Right lobe of liver (tissue), 6 donors: ENCODE data around the gene IFI16. TPM values are rescaled to one million over a fixed set of nuclear protein-coding genes. Genes with fewer than 3 reads are reported as not detected.
A peak's percentile ranks its signal among the peaks of the same experiment; 100 is the strongest.

Source experiments
- ATAC-seq, 4 donors: fragments of 200-7000 bp; cut with Tn5 transposase; one replicate each; pipeline ENCODE4 v1.9.1; 2020; ENCODE audit warnings: mild to moderate bottlenecking in 4 of 4, moderate library complexity in 4 of 4
- DNase-seq, 3 donors: peaks; one replicate each; pipeline ENCODE4 v3.0.0-alpha.2; 2020
- H3K27ac ChIP-seq, 3 donors: fragments of 200-600 bp; one replicate each; pipeline ENCODE4 v1.8.0; 2022
- H3K27me3 ChIP-seq, 2 donors: fragments of 200-600 bp; one replicate each; pipeline ENCODE4 v1.8.0; 2022
- H3K36me3 ChIP-seq, 4 donors: fragments of 200-600 bp; sonication (generic) in 1 of 4; one replicate each; pipeline versions ENCODE4 v1.5.1 to v1.8.0; 2017 to 2022; ENCODE audit warnings: control low read depth in 1 of 4
- H3K4me1 ChIP-seq, 4 donors: fragments of 200-600 bp; sonication (generic) in 1 of 4; one replicate each; pipeline versions ENCODE4 v1.5.1 to v1.8.0; 2017 to 2022; ENCODE audit warnings: control low read depth in 1 of 4
- H3K4me3 ChIP-seq, 3 donors: fragments of 200-600 bp; one replicate each; pipeline ENCODE4 v1.8.0; 2022
- H3K9me3 ChIP-seq, 4 donors: fragments of 200-600 bp; sonication (generic) in 1 of 4; one replicate each; pipeline versions ENCODE4 v1.5.1 to v1.8.0; 2017 to 2022; ENCODE audit warnings: control low read depth in 1 of 4
- POLR2A ChIP-seq: fragments of 450-650 bp; IDR thresholded peaks from one replicate; pipeline ENCODE4 v1.6.1; 2017; ENCODE audit warnings: antibody characterized with exemption, mild to moderate bottlenecking
- WGBS: methylation state at CpG from one replicate; pipeline ENCODE4 v1.1.6; 2018; ENCODE audit warnings: low coverage, low lambda C conversion rate; ENCODE audit not compliant: insufficient coverage; ENCODE audit errors: missing lambda C conversion rate; 5-methylcytosine and 5-hydroxymethylcytosine counted together
- intact Hi-C, 2 donors: fragments of 100-400 bp; cut with DNase I; formaldehyde crosslinking; loops; one replicate each; pipeline versions ENCODE4 v1.11.2 to v1.14.1; 2022
- total RNA-seq, 6 experiments: library from RNA; depleted of rRNA in 2 of 6; stranded (reverse); fragments of >200 nt in 2 of 6; fragmentation: NEBNext Ultra II Directional in 3 of 6; extraction: Animal tissue kit (Norgen Biotek cat#: 25700) in 3 of 6; gene quantifications; one replicate each; pipeline versions ENCODE4 v1.1.0 to v1.2.4, GENCODE V29; 2016 to 2023
- TF ChIP-seq, protein P1 (sequence below), 4 donors: fragments of 200-600 bp in 3 of 4; fragments of 450-650 bp in 1 of 4; IDR thresholded peaks; one replicate each; pipeline versions ENCODE4 v1.5.1 to v1.8.0; 2016 to 2022; ENCODE audit warnings: antibody characterized with exemption in 4 of 4, mild to moderate bottlenecking in 2 of 4
- donor health status: DM: no; HTN: yes; CAD: no.
- donor health status: DM: no; HTN: no; CAD: no.
- donor health status: DM: no; HTN: no; CAD: no.
- donor health status: DM: no; HTN: yes; CAD: no.
- donor health status: DM: no; HTN: yes; CAD: no.

The IFI16 gene
- total RNA-seq, 6 experiments from 2014 or later, result 3.3 to 20.3 (median 9.1) TPM

DNA sequence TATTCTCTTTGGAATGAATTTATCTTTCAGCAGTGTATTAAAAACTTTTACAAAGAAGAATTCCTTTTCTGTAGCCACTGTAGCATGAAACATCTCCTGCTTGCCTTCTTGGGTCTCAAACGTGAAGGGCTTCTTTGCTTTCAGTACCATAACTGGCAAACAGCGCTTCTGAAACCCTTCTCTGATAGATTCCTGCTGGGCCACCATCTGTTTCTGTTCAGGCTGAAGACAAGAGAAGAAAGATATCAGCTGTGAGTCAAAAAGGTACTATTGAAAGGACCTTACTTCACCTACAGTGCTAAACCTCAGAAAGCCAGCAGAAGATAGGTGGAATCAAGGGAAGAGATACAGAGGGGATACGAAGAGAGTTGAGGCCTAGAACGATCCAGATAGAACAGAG lies 56.4 kb downstream of the IFI16 start:
- no peak overlapping the region for H3K27ac ChIP-seq
- DNase-seq (no peak), ATAC-seq (no peak)
- H3K27me3 ChIP-seq, result no peaks in the 10 kb centered on the region
- H3K4me3 ChIP-seq, result no peak overlapping the region
- WGBS, result 61% methylated on average over 4 of the region's 4 CpGs
- H3K36me3 ChIP-seq, result no peaks in the 10 kb centered on the region
- no peaks in the 10 kb centered on the region for H3K9me3 ChIP-seq
- intact Hi-C loops, result no loop called here
- H3K4me1 ChIP-seq, result no peaks in the 10 kb centered on the region
- TF ChIP-seq, protein P1, sequence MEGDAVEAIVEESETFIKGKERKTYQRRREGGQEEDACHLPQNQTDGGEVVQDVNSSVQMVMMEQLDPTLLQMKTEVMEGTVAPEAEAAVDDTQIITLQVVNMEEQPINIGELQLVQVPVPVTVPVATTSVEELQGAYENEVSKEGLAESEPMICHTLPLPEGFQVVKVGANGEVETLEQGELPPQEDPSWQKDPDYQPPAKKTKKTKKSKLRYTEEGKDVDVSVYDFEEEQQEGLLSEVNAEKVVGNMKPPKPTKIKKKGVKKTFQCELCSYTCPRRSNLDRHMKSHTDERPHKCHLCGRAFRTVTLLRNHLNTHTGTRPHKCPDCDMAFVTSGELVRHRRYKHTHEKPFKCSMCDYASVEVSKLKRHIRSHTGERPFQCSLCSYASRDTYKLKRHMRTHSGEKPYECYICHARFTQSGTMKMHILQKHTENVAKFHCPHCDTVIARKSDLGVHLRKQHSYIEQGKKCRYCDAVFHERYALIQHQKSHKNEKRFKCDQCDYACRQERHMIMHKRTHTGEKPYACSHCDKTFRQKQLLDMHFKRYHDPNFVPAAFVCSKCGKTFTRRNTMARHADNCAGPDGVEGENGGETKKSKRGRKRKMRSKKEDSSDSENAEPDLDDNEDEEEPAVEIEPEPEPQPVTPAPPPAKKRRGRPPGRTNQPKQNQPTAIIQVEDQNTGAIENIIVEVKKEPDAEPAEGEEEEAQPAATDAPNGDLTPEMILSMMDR (IDR thresholded peaks at IDR 0.05), result no peak
- no peak for TF ChIP-seq POLR2A

DNA sequence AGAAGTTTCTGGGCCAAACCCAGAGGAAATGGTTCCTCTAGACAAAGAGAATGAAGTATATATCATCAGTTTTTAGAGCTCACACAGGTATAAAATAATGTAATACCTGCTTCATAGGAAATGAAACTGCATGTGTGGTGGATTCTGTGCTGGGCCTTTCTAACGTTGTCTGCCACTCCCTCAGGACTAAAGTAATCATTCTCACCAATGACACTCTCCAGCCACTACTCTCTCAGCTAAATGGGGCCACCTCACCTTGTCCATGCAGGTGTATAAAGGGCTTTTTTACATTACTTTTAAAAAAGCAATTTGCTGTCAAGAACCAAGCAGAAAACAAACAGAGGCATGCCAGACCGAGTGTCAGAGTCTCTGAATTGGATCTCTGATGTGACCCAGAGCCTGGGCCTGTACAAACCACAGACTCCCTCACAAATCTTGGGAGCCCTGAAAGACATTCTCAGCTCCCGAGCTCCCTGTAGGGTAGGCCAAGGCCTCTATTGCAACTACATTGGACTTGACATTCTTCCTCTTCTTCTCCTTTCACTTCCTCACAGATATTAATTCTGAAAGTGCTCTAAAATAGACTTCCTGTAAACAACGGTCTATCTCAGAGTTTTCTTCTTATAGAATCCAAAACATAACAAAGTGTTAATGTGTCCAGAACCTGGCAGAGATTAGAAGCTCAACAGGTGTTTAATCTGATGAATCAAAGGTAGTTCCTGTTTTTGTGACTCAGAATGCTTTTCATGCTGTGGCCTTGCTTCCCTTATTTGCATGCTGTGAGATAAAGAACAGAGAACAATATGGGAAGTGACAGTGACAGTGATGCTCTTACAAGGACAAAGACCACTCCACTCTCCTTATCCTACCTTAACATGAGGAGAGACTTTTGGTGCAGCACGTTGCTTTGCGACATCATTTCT lies 58.3 kb downstream of the IFI16 start:
- TF ChIP-seq, protein P1 (IDR thresholded peaks at IDR 0.05), result no peak
- TF ChIP-seq POLR2A, result no peak
- no peaks in the 10 kb centered on the region for H3K36me3 ChIP-seq
- ATAC-seq (peak; percentile 50 to 69 (median 64)), DNase-seq (no peak)
- intact Hi-C loops, result no loop called here
- H3K9me3 ChIP-seq, result no peaks in the 10 kb centered on the region
- no peak overlapping the region for H3K4me3 ChIP-seq
- no peaks in the 10 kb centered on the region for H3K4me1 ChIP-seq
- H3K27me3 ChIP-seq, result no peaks in the 10 kb centered on the region
- peak overlapping the region in 1 of 3 donors; percentile 18 for H3K27ac ChIP-seq
- WGBS, result 33% methylated on average over 5 of the region's 6 CpGs

DNA sequence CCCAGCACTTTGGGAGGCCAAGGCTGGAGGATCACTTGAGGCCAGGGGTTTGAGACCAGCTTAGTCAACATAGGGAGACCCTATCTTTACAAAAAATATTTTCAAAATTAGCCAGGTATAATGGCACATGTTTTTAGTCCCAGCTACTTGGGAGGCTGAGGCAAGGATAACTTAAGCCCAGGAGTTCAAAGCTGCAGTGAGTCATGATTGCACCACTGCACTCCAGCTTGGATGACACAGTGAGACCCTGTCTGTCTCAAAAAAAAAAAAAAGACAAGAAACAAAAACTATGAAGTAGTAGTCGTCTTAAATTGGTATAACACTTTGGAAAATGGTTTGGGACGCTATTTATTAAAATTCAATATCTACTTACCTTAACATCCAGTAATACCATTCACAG lies 59.2 kb downstream of the IFI16 start:
- TF ChIP-seq, protein P1 (IDR thresholded peaks at IDR 0.05), result no peak
- TF ChIP-seq POLR2A, result no peak
- H3K36me3 ChIP-seq, result no peaks in the 10 kb centered on the region
- no peaks in the 10 kb centered on the region for H3K27me3 ChIP-seq
- no peak overlapping the region for H3K27ac ChIP-seq
- no peak for ATAC-seq
- no peak overlapping the region for H3K4me3 ChIP-seq
- intact Hi-C loops, result no loop called here
- 43% methylated on average over 2 of the region's 2 CpGs for WGBS
- no peaks in the 10 kb centered on the region for H3K4me1 ChIP-seq
- H3K9me3 ChIP-seq, result no peaks in the 10 kb centered on the region
- DNase-seq, result no peak

DNA sequence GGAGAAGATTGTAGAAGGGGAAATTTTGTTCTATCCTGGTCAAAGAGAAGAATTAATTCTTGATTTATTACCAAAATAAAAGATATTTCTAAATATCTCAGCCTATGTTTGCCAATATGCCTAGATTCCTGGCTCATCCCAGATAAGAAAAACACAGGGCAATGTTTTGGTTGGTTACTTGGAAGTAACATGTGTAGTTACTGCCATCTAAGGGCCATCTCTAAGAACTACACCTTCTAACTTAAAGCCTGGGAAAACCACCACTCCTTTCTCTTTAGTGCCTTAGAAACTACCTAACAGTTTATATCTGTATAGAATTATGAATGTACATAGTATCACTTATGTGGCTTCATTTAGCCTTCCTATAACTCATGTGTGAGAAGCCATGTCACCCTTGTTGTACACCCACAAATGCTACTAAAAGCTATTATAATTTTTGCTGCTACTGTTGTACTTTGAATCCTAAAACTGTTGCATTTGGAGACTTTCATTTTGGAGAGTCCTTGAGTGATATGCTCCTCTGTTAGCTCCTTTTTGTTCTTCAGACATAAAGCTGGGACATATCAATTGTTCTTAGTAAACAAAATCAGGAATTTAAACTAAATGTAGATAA lies 62.4 kb downstream of the IFI16 start:
- TF ChIP-seq, protein P1 (IDR thresholded peaks at IDR 0.05), result peak; percentile 72 to 73 (median 72)
- TF ChIP-seq POLR2A, result no peak
- intact Hi-C loops, result no loop called here
- no peaks in the 10 kb centered on the region for H3K27me3 ChIP-seq
- no peak overlapping the region for H3K4me3 ChIP-seq
- H3K36me3 ChIP-seq, result no peaks in the 10 kb centered on the region
- ATAC-seq, result peak; percentile 89 to 94 (median 94)
- no peak overlapping the region for H3K27ac ChIP-seq
- no peaks in the 10 kb centered on the region for H3K9me3 ChIP-seq
- DNase-seq, result no peak
- H3K4me1 ChIP-seq, result no peaks in the 10 kb centered on the region
